Activated CD8-positive, alpha-beta memory T cell treated with anti-CD3 and anti-CD28 coated beads for 36 hours (primary cell): Measurements from ENCODE around the gene TOM1L2. TPM values are rescaled to one million over a fixed set of nuclear protein-coding genes. Genes with fewer than 3 reads are reported as not detected.

Experiments
- CTCF ChIA-PET: fragments of 350-600 bp; sonication (Branson Sonifier 250); formaldehyde crosslinking; loops from one replicate; lab custom pipeline; 2021; ENCODE audit warnings: antibody characterized with exemption; lab: Charles Lee
- POLR2A ChIA-PET: fragments of 350-600 bp; sonication (Branson Sonifier 250); formaldehyde crosslinking; loops from one replicate; lab custom pipeline; 2021; ENCODE audit warnings: antibody characterized with exemption; lab: Charles Lee
- total RNA-seq, 2 experiments: library from RNA; stranded (reverse); gene quantifications; one replicate each; pipeline ENCODE4 v1.2.3, GENCODE V29; 2021

The TOM1L2 gene
- total RNA-seq, 2 experiments from 2014 or later = 7.9 to 9.8 TPM

DNA sequence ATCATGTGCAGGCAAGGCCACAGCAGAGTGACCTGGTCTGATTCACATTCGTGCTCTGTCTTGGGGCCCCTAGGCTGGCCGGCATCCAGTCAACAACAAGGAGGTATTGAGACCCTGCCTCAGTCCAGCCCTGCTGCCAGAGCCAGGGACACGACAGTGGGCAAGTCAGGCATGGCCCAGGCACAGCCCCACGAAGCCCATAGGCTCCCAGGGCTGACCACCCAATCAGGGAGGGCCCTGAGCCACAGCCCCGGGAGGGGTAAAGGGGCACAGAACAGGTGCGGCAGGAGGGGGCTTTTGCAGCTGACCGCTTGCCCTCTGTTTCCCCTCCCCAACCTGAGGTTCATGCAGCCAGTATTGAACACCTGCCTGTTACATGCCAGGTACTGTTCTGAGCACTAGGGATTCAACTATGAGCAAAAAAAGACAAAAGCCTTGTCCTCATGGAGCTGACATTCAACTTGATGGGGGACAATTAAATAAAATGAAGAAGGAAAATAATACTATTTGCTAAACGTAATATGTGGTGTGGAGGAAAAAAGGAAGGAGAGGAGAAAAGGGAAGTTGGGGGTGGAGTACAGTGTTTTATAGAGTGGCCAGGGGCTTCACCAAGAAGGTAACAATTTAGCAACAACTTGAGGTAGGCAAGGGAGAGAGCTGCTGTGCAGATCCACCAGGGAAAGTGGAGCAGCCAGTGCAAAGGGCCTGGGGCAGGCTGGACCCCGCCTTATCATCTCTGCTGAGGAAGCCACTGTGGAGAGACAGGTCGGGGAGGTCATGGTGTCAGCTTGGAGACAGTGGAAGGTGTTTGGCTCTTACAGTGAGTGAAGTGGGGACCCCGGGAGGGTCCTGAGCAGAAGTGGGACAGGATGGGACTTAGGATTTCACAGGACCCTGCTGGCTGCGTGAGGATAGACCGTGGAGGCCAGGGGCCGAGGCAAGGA, 6.6 kb upstream of the TOM1L2 start:
- ChIA-PET CTCF (no interaction called here), POLR2A (no interaction called here)

DNA sequence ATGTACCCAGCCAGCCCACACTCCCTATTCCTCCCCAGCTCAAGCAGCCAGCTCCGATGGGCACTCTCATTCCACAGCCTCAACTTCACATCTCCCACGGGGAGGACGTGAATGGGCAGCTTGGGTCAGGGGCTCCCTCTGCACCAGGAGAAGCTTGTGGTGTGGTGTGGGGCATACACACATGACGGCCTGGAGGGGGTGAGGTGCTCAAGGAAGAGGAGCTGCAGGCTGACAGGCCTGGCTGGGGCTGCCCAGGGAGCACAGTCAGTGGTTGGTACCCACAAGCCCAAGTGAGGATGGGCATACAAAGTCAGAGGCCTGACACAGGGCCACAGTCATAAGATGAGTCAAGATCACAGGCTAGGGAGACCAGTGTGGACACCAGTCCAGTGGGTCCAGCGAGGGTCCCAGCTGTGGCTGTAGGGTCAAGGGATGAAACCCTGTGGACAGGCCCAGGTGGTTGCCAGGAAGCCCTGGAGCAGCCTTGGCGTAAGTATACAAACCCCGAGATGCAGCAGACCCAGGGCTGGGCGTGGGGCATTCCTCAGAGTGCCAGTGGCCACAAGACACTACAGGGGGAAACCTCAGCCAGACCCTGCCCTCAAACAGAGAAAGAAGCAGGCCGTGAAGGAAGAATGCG, 4.9 kb upstream of the TOM1L2 start:
- ChIA-PET CTCF (interaction anchor here (0.6 kb wide), 1 partner anchor 10 kb away, joined by 3 read pairs; no protein-coding TSS in a partner anchor), POLR2A (no interaction called here)

DNA sequence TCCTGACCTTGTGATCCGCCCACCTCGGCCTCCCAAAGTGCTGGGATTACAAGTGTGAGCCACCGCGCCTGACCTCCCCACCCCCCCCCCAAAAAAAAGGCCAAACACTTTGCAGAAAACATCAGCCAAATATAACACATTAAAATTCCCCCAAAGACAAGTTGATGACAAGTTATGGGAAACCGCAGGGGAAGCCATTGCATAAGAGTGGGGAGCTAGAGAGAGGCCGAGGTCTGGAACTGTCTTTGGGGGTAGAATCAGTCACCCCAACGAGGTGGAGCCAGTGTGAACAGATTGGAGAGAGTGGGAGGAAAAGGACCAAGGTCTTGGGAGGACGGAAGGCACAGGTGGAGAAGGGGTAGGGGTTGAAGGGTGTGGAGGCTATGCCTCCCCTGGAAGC, 3.2 kb upstream of the TOM1L2 start:
- ChIA-PET POLR2A (no interaction called here), CTCF (interaction anchor here (0.7 kb wide), 1 partner anchor 104 kb away, joined by 3 read pairs; no protein-coding TSS in a partner anchor)

DNA sequence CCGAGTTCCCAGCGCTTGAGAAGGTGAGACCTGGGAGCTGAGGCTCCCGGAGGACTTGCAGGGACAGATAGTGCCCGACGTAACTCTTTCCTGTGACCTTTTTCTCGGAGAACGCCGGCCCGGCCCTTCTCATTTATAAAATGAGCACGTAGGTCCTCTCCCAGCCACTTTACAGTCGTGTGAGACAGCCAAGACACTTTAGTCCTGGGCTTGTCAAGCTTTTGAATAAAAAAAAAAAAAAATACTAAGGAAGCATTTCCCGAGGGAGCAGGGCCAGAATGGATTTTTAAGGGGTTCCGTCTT, 703 bp upstream of the TOM1L2 start:
- ChIA-PET POLR2A (interaction anchor here (1.1 kb wide), 2 partner anchors 135 to 137 kb away, joined by 3 to 6 read pairs; no protein-coding TSS in a partner anchor), CTCF (interaction anchor here (0.7 to 2.7 kb wide), 4 partner anchors 12 to 61 kb away, joined by 3 to 11 read pairs (median 4); no protein-coding TSS in a partner anchor)

DNA sequence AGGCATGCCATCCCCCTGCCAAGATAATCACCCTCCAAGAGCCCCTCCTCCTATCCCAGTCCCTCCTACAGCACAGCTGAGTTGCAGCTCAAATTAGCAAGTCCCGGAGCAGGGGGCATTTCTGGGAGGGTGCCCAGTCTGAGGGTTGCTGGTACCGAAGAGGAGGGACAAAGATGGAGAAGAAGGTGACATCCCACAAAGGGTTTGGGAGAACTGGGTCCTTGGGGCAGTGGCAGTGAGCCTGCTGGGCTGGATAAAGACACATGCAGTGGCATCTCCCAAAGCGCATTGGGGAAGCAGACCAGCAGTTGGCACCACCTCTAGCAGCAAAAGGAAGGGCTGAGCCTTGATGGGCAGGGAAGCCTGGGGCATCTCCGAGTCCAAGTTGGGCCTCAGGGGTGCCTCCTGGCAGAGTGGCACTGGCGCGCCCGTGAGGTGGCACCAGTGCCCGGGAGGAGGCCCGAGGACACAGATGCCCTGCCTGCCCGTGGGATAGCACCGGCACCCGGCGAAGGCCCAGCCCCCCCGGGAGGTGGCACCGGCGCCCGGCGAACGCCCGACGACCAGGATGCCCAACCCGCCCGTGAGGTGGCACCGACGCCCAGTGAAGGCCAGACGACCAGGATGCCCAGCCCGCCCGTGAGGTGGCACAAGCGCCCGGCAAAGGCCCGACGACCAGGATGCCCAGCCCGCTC, 622 bp downstream of the TOM1L2 start:
- ChIA-PET POLR2A (interaction anchor here (0.9 to 1.1 kb wide), 3 partner anchors 13 to 135 kb away, joined by 3 to 6 read pairs (median 6); no protein-coding TSS in a partner anchor), CTCF (interaction anchor here (1.2 to 2.7 kb wide), 2 partner anchors 14 to 62 kb away, joined by 3 to 11 read pairs; no protein-coding TSS in a partner anchor)

GRCh38 chr17:17970699-17971430, 1.3 kb downstream of the TOM1L2 start:
- ChIA-PET POLR2A (no interaction called here), CTCF (no interaction called here)

DNA sequence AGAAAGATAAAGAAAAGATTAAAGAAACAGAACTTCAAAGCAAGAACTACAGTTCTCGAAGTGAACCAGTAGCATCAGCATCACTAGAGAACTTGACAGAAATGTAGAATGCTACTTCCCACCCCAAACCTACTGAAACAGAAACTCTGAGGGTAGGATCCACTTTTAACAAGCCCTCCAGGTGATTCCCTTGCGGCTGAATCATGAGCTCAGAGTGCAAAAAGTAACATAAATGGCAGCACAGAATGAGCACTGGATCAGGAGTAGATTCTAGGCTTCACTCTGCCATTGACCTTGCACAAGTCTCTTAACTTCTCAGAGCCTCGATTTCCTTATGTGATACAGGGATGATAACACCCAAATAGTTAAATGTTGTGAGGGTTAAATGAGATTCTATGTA, 5.8 kb downstream of the TOM1L2 start:
- CTCF ChIA-PET = interaction anchor here (1.3 to 1.6 kb wide), 2 partner anchors 8 to 67 kb away, joined by 3 to 5 read pairs; no protein-coding TSS in a partner anchor

GRCh38 chr17:17965152-17965721, 7.0 kb downstream of the TOM1L2 start:
- CTCF ChIA-PET = interaction anchor here (1.6 kb wide), 1 partner anchor 7 kb away, joined by 5 read pairs; no protein-coding TSS in a partner anchor
- POLR2A ChIA-PET = no interaction called here

More for the DNA sequence above, 5.8 kb downstream of the TOM1L2 start:
- POLR2A ChIA-PET = interaction anchor here (1.1 kb wide), 1 partner anchor 8 kb away, joined by 5 read pairs; no protein-coding TSS in a partner anchor

- ChIA-PET CTCF (no interaction called here), POLR2A (no interaction called here)
Measured at GRCh38 chr17:17964710-17965109, 7.5 kb downstream of the TOM1L2 start.

- POLR2A ChIA-PET = no interaction called here
- CTCF ChIA-PET = no interaction called here
Measured at GRCh38 chr17:17963694-17964436, 8.3 kb downstream of the TOM1L2 start.

DNA sequence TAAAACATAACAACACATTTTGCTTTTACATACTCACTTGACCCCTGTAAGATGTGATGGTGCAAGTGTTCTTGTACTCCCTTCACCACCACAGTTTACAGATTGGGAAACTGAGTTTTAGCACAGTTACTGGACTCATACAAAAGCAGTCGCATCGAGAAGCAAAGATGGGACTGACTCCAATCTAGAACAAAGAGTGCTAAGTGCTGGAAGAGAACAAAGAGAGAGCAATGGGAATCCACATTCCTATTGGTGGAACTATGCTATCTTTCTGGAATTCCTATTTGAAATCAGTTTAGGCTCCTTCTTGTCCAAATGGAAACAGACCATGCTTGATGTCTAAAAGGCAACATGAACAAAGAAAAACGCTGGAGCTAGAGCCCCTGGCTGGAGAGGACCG, 9.1 kb downstream of the TOM1L2 start:
- CTCF ChIA-PET = no interaction called here
- POLR2A ChIA-PET = no interaction called here

DNA sequence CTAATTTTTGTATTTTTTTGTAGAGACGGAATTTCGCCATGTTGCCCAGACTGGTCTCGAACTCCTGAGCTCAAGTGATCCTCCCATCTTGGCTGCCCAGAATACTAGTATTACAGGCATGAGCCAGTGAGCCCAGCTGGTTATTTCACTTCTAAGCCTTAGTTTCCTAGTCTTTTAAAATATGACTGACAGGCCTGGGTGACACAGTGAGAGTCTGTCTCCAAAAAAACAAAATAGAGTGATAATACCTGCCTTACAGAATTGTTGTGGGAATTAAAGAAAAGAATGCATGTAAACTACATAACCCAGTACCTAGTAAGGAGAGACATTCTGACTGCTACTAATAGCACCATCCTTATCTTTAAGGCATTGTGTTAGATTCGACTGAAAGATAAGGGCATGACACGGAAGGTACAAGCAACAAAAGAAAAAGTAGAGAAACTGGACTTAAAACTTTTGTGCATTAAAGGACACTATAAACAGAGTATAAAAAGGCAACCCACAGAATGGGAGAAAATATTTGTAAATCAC, 11.6 kb downstream of the TOM1L2 start:
- CTCF ChIA-PET = interaction anchor here (0.7 to 1.8 kb wide), 3 partner anchors 7 to 107 kb away, joined by 3 to 8 read pairs (median 4); no protein-coding TSS in a partner anchor
- POLR2A ChIA-PET = interaction anchor here (0.5 to 1.0 kb wide), 3 partner anchors 12 to 387 kb away, joined by 3 to 4 read pairs (median 3); partner anchors contain the start of genes DRC3 and TOM1L2

GRCh38 chr17:17959520-17960361, 12.5 kb downstream of the TOM1L2 start:
- POLR2A ChIA-PET = interaction anchor here (0.5 to 2.0 kb wide), 4 partner anchors 13 to 388 kb away, joined by 3 to 8 read pairs (median 4); partner anchors contain the start of genes DRC3 and TOM1L2
- CTCF ChIA-PET = interaction anchor here (0.6 to 1.8 kb wide), 5 partner anchors 8 to 488 kb away, joined by 3 to 8 read pairs (median 4); no protein-coding TSS in a partner anchor

DNA sequence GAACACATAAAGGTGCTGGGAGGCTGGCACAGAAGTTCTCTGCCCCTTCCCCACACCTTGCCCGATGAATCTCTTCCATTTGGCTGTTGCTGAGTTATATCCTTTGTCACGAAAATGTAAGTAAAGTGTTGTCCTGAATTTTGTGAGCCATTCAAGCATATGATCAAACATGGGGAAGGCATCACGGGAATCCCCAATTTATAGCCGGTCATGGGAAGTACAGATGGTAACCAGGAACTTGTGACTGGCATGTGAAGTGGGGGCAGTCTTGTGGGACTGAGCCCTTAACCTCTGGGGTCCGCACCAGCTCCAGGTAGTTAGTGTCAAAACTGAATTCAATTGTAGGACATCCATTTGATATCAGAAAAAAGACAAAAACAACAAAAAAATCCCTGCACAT, 13.2 kb downstream of the TOM1L2 start:
- ChIA-PET POLR2A (interaction anchor here (1.6 to 2.0 kb wide), 2 partner anchors 13 to 105 kb away, joined by 6 to 8 read pairs; partner anchors contain the start of genes DRC3 and TOM1L2), CTCF (interaction anchor here (1.1 to 1.8 kb wide), 4 partner anchors 9 to 109 kb away, joined by 3 to 8 read pairs (median 4); no protein-coding TSS in a partner anchor)

DNA sequence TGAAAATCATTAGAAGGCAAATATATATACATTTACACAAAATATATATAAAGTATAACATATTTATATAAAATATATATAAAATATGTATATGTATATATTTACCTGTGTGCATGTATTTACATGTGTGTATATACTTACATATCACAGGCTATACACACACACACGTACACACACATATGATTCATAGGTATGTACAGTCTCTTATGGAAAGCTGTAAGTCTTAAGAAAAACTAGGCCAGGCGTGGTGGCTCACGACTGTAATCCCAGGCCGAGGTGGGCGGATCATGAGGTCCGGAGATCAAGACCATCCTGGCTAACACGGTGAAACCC, 14.7 kb downstream of the TOM1L2 start:
- POLR2A ChIA-PET = interaction anchor here (0.7 to 2.0 kb wide), 6 partner anchors 9 to 104 kb away, joined by 4 to 8 read pairs (median 5); partner anchors contain the start of genes DRC3 and TOM1L2
- CTCF ChIA-PET = interaction anchor here (0.6 to 1.4 kb wide), 9 partner anchors 9 to 121 kb away, joined by 3 to 5 read pairs (median 3); partner anchors contain the start of genes DRC3, SREBF1 and TOM1L2
